ENCODE results near the gene TPPP2.

The TPPP2 gene

DNA sequence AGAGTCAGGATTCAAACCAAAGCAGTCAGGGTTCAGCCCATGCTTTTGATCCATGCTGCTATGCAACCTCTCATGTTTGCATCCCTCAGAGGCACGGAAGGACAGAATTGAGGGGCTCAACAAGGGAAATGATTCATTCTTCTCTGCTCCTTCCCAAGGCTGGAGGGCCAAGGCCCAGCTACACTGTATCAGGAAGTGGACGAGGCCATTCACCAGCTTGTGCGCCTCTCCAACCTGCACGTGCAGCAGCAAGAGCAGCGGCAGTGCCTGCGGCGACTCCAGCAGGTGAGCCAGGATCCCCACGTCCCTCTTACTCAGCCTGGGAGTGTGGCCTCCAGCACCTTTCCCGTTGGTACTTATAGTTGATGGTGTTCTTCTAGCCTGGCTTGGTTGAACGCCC, 48.7 kb downstream of the TPPP2 start:
- no peak overlapping the region for H3K4me3 ChIP-seq (ENCODE audit: low read length)
- TF ChIP-seq, protein P1, sequence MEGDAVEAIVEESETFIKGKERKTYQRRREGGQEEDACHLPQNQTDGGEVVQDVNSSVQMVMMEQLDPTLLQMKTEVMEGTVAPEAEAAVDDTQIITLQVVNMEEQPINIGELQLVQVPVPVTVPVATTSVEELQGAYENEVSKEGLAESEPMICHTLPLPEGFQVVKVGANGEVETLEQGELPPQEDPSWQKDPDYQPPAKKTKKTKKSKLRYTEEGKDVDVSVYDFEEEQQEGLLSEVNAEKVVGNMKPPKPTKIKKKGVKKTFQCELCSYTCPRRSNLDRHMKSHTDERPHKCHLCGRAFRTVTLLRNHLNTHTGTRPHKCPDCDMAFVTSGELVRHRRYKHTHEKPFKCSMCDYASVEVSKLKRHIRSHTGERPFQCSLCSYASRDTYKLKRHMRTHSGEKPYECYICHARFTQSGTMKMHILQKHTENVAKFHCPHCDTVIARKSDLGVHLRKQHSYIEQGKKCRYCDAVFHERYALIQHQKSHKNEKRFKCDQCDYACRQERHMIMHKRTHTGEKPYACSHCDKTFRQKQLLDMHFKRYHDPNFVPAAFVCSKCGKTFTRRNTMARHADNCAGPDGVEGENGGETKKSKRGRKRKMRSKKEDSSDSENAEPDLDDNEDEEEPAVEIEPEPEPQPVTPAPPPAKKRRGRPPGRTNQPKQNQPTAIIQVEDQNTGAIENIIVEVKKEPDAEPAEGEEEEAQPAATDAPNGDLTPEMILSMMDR (IDR thresholded peaks at IDR 0.05; ENCODE audit: insufficient read depth, low read depth, low read length, missing control alignments): no peak
- DNase-seq (ENCODE audit: low read depth): no peak

DNA sequence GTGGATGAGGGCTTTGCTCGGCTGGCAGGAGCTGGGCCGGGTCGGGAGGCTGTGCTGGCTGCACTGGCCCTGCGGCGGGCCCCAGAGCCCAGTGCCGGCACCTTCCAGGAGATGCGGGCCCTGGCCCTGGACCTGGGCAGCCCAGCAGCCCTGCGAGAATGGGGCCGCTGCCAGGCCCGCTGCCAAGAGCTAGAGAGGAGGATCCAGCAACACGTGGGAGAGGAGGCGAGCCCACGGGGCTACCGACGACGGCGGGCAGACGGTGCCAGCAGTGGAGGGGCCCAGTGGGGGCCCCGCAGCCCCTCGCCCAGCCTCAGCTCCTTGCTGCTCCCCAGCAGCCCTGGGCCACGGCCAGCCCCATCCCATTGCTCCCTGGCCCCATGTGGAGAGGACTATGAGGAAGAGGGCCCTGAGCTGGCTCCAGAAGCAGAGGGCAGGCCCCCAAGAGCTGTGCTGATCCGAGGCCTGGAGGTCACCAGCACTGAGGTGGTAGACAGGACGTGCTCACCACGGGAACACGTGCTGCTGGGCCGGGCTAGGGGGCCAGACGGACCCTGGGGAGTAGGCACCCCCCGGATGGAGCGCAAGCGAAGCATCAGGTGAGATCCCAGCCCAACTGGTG, 51.6 kb downstream of the TPPP2 start:
- no peak for DNase-seq (ENCODE audit: low read depth)
- H3K4me3 ChIP-seq (ENCODE audit: low read length): no peak overlapping the region
- TF ChIP-seq, protein P1 (IDR thresholded peaks at IDR 0.05; ENCODE audit: insufficient read depth, low read depth, low read length, missing control alignments): no peak

Data from epithelial cell of esophagus (primary cell).